Amygdala (tissue), 56 donors: ENCODE measurements around the gene KAT2B.

Experiments used
- DNase-seq, 56 donors: peaks; one replicate each; lab custom pipeline; 2025; lab: John Stamatoyannopoulos, UW

KAT2B gene

DNA sequence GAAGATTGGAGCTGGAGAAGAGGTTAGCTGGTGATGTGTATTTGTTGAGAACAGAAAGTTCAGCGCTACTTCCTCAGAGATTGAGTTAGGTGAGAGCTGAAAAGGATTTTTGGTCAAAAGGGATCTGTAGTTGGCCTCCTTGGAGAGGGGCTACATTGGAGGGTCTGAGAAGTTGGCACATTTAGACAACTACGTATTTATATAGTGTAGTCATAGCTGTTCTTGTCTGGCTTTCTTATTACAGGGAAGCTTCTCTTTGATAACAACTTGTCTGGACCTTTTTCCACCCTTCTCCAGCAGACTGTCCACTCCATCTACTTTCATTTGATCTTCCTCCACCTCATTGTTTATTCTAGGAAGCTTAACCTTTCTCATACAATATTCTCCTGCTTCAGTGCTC, 43.7 kb downstream of the KAT2B start:
- DNase-seq = no peak

DNA sequence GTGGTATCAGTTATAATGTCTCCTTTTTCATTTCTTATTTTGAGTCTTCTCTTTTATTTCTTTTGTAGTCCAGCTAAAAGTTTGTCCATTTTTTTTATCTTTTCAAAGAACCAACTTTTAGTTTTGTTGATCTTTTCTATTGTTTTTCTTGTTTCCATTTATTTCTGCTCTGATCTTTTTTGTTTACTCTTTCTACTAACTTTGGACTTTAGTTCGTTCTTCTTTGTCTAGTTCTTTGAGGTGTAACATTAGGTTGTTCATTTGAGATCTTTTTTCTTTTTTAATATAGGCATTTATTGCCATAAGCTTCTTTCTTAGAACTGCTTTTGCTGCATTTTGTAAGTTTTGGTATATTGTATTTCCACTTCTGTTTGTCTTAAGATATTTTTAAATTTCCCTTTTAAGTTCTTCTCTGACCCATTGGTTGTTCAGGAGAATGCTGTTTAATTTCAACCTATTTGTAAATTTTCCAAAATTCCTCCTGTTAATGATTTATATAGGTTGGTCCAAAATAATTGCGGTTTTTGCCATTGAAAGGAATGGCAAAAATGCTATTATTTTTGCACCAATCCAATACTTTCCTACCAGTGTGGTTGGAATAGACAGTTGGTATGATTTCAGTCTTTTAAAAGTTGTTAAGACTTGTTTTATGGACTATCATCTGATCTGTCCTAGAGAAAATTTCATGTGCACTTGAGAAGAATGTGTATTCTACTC, 51.2 kb downstream of the KAT2B start:
- no peak for DNase-seq

DNA sequence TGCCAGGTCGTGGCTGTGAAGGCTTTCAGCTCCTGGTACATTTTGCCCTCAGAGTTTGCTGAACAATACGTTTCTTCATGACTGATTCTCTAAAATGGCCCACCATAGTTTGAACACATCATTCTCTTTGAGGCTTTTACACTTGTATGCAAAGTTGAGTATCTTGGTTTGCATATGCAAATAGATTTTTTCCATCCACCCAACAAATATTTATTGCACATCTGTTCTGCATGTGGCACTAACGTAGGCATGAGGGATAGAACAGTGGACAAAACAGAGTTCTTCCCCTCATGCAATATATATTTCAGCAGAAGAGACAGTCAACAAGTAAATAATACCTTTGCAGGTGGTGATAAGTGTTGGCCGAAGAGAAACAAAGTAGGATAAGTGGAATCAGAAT, 55.2 kb downstream of the KAT2B start:
- no peak for DNase-seq

DNA sequence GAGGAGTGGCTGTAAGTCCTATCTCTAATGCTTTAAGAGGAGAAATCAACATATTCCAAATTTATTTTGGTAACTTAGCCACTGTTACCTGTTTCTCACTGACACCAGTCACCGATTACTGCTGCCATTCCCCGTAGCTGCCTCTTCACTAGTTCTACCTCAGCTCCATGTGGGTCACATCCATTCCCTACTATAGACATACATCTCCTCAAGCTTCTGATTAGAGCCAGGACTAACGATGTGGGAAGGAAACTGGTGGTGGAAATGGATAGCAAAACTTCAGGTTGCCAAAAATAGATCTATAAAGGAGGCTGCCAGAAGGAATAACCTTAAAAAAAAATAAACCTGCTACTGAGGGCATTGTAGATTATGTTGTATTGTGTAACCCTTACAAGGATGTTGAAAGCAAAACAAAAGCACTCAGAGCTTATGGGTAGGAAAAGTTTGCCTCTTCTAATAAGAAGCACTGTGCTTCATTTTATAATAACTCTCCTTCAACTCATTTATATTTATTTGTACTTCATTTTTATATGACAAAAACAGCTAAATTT, 56.0 kb downstream of the KAT2B start:
- DNase-seq = no peak

DNA sequence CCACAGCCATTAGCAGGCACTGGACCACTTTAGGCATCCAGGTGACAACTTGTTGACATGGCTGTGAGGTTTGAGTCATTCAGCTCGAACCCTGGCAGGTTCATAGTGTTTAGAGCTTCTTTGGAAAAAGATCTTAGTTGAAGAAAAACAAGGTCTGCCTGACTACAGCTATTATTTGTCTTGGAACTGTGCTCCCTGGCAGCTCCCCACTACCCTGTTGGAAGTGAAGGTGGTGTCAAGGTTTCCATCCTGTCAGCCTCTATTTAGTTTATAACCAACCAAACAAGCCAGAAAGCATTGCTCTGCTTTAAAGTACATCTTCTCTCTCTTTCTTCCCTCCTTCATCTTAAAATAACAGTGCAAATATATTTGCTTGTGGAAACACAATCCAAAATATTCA, 56.8 kb downstream of the KAT2B start:
- DNase-seq = no peak

DNA sequence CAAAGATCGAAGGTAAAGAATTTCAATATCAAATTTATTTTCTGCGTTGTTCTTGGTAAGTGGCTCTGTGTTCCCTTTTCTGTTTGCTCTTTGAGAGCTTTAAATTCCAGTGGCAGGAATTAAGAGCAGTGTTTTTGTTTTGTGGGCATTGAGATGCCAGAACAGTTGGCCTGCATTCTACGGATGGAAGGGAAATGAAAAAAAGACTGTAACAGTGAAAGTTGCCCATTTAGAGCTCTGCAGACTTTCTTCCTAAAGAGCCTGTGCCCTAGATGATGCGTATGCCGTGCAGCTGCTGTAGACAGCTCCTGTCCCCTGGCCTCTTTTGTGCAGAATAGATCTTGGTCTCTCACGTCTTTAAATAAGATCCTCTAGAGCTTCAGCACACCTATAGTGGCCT, 58.8 kb downstream of the KAT2B start:
- DNase-seq = peak in 8 of 56 donors; percentile 5 to 63 (median 18)

DNA sequence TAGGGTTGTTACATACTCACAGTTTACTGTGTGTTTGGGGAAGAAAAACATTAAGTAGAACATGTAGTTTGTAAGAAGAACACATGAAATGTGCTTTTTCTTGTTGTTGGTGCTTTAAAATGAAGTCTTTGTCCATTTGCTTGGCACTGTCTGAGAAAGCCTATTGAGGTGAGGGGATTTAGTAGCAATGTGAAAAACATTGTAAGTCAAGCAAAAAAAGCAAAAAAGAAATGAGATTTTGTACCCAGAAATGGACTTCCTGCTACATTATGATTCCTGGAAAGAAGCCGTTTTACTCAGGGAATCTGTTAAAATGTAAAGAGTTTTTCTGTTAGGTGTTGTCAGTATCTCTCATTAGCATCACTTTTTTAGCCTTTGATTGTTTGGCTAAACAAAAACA, 59.9 kb downstream of the KAT2B start:
- peak in 1 of 56 donors; percentile 28 for DNase-seq

DNA sequence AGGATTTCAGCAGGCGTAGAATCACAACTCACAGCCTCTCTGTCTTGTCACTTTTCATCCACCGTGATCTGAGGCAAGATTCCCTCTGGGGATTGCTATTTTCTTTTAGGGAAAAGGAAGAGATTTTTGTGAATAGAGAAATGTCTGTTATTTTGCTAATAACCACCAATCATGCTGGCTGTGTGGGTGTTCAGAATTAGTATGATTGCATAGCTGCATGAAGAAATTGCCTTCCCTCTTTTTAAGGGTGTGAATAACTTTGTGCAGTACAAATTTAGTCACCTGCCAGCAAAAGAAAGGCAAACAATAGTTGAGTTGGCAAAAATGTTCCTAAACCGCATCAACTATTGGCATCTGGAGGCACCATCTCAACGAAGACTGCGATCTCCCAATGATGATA, 60.8 kb downstream of the KAT2B start:
- no peak for DNase-seq

DNA sequence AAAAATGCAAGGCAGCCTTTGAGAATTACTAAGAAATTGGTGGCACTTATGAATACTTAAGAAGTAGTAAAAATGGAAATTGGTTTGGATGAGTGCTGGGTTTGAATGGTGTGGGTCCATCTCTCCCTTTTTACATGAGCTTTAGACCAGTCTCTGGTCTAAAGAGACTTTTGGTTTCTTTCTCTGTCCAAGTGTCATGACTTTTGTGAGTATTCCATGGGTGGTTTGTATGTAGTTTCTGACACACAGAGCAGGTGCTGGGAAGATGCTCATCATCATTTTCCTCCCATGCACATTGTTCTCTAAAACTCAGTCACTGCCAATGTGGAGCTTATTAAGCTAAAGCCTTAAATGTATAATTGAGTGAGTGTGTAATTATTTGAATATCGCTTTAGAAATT, 63.5 kb downstream of the KAT2B start:
- DNase-seq = no peak

DNA sequence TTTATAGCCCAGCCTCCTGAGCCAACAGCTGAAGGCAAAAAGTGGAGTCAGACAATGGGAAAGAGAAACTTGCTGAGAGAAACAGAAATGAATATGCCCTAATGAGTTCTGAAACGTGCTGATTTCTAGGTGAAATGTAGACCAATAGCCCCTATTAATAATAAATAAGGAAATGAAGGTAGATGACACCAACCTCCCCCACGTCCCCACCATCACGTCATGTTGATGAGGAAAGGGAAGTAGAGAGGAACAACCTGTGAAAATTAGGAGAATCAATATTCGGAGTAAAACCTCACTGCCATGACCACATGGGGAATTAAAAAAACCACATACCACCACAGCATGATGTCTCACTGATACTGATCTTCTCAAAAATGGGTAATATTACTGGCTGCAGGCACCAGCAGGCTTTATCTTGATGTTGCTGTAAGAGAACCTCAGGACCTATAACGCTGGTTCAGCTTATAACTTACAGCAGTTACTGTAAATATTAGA, 64.0 kb downstream of the KAT2B start:
- DNase-seq = no peak

DNA sequence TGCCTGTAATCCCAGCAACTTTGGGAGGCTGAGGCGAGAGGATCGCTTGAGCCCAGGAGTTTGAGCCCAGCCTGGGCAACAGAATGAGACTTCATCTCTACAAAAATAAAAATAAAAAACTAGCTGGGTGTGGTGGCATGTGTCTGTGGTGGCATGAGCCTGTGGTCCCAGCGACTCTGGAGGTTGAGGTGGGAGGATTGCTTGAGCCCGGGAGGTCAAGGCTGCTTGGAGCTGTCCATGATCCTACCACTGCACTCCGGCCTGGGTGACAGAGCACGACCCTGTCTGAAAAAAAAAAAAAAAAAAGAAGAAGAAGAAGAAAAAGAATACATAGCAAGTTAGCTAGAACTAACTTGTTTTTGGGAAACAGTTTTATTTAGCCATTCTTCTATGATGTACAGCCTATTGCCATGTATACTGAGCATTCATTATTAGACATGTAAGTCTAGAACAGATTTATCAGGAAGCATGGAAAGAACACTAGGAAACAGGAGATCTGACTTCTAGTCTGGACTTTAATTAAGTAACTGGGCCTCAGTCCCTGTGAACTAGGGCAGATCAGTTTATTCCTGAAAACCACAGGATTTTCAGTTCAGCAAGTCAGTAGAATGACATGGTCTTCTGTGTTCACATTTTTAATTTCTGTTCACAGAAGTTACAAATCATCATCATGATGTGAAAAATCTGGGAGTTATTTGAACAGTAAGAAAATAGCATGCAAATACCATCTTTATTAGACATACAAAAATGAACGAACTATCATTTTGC, 65.5 kb downstream of the KAT2B start:
- DNase-seq = no peak

DNA sequence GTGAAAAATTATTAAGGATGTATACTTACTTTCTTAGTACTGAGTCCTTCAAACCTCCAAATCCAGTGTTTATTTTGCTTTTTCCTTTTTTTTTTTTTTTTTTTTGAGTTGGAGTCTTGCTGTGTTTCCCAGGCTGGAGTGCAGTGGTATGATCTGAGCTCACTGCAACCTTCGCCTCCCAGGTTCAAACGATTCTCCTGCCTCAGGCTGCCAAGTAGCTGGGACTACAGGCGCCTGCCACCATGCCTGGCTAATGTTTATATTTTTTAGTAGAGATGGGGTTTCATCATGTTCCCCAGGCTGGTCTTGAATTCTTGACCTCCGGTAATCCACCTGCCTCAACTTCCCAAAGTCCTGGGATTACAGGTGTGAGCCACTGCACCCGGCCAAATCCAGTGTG, 67.5 kb downstream of the KAT2B start:
- DNase-seq = no peak

DNA sequence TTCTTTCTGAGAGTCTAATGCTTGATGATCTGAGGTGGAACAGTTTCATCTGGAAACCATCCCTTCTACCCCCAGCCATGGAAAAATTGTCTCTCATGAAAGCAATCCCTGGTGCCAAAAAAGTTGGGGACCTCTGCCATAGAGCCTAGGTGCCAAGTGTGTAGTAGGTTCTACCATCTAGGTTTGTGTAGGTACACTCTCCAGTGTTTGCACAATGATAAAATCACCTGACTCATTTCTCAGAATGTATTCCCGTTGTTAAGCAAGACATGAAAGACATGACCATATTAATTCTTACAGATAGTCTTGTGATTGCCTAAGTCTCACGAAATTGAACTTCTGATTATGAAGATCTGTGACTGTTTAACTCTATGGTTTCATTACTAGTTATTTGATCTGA, 68.6 kb downstream of the KAT2B start:
- DNase-seq = no peak

DNA sequence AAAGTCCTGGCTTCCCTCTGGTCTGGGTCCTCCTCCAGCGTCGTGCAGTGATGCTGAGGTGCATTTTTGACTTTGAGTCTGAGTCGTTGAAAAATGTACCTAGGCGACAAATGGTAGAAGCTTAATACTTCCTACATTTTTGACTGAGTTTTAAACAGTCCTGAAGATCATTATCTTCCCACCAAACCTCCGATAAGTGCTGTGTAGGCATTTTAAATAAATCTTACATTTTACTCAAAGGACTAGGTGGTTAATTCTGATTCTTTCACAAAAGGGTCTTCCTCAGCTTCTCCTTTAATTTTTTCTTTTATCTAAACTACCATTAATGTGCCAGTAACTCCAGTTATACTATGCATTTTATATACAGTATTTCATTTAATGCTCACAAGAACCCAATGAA, 70.6 kb downstream of the KAT2B start:
- no peak for DNase-seq

DNA sequence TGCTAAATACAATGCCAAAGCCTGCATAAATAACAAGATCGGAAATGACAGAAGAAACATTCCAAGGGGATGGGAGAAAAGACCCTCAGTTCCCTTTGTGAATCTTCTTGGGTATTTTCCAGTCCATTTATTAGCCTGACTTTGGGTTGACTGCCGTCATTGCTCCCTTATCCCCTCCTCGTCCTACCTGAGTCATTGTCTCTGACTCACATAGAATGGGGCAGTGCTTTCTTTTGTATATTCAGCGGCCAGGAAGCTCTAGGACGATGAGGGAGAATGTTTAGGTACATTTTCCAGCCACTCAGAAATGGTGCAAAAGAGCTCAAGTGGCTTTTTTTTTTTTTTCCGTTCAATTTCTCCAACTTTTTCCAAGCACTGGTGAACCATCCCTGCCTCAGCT, 71.6 kb downstream of the KAT2B start:
- DNase-seq = no peak

DNA sequence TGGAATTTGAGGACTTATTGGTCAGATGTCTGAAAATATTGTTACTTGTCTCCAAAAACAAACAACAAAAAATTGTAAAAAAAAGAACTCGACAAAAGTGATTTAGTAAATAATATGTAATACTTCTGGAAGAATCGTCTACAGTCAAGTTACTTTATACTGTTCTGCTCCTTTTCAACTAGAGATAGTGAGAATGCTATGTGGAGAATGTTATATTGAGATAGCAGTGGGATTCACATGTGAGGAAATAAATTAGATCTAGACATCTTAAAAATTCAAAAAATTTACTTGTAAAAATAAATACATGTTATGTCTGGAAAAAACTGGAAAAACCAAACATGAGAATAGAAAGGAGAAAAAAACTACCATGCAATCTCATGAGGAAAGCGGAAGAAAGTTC, 80.8 kb downstream of the KAT2B start:
- no peak for DNase-seq

DNA sequence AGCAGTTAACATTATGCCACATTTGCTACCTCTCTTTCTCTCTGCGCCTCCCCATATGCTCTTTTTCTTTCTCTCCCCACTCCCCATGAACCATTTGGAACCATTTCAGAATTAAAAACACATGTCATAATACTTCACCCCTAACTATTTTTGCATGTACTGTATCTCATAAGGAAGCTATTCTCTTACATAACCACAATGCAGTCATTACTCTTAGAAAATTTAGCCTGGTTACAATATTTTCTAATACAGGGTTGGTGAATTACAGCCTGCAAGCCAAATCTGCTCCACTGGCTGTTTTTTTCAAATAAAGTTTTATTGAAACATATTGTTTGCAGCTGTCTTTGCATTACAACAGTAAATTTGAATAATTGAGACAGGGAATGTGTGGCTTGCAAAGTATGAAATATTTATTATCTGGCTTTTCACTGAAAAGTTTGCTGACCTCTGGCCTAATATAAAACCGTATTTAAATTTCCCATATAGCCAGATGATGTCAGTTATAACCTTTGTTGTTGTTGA, 82.9 kb downstream of the KAT2B start:
- DNase-seq = no peak

DNA sequence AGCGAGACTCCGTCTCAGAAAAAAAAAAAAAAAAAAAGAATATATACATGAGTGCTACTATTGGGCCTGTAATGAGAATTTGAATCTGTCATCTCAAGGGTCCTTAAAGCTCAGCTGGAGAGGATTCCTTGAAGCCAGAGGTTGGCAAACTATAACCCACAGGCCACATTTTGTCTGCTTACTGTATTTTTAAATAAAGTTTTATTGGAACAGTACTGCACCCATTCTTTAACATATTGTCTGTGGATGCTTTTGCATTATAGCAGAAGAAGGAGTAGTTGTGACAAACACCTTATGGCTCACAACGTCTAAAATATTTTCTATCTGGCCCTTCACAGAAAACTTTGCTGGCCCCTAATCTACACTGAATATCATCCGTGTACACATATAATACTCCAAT, 85.0 kb downstream of the KAT2B start:
- DNase-seq = no peak

DNA sequence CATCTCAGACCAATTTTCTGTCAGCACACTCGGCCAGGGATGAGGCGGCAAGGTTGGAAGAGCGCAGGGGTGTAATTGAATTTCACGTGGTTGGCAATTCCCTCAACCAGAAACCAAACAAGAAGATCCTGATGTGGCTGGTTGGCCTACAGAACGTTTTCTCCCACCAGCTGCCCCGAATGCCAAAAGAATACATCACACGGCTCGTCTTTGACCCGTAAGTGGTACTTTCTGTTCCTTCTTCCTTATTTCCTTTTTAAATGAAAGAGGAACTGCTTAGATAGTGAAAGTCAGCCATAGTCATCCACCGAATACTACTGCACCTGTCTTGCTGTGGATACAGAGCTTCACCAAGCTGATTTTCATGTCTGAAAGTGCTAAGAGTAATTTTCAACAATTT, 85.7 kb downstream of the KAT2B start:
- DNase-seq = peak in 5 of 56 donors; percentile 1 to 18 (median 6)

DNA sequence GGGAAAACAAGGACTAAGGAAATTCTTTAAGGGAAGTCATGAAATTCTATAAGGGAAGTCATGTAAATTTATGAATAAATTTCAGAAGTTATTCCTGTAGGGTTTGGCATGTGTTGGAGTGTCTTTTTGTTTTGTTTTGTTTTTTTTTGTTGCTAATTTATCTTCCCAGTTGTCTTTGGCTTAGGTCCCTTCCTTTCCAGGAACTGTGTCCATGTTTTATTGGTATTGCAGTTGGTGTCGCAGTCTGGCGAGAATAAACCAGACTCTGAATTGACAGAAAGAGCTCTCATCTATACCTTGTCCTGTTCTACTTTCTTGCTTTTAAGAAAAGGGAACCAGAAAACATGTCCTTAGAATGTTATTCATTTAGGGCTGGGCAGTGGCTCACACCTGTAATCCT, 88.1 kb downstream of the KAT2B start:
- DNase-seq = no peak

DNA sequence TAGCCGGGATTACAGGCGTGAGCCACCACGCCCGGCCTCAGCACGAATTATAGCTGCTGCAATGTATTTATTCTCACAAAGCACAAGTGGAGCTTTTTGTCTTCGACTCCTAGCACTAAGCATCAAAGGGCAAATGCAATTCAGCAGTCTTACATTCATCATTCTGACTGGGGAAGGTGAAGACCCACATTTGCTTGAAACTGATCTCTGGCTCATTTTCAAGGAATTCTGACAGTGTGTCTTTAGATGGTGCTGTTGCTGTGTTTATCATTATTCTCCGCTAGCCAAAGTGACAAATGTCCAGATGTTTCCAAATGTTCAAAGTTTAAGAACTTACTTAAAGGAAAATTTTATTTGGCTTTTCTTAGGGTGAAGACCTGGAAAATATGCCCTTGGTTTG, 89.9 kb downstream of the KAT2B start:
- DNase-seq = no peak

DNA sequence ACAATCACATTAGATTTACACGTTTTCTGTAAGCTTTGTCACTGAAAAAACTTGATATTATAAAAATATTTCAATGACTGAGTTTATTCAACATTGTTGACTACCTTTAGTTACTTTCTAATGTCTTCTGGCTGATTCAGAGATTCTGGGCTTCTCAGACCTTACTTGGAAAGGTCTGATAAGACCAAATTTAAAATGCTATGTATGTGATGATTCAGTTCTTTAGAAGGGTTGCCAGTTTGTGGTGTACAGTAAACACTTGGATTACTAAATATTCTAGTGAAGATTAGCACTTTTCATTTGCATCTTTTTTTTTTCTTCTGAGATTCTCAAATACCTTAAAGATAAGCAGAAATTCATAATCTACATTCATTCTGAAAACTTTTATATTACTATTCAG, 96.0 kb downstream of the KAT2B start:
- no peak for DNase-seq
